AG10803 (cell line): Measurements from ENCODE around the gene EDC3.
"Not testable (repeated sequence)": the region's sequence is repeated elsewhere in the genome, so short reads cannot be mapped to it uniquely, and the experiment has no call there.

ENCODE experiments used
- DNase-seq: peaks from one replicate; pipeline ENCODE4 v3.0.0; 2010; ENCODE audit warnings: low read depth
- H3K4me3 ChIP-seq: 2 replicates; pipeline ENCODE4 v1.5.1; 2011; ENCODE audit warnings: mild to moderate bottlenecking, low read length, control low read depth
- CTCF ChIP-seq: conservative IDR thresholded peaks from 2 replicates; pipeline ENCODE4 v1.5.1; 2011; ENCODE audit warnings: mild to moderate bottlenecking, low read length, control low read depth, inconsistent platforms

The EDC3 gene

GRCh38 chr15:74599156-74599555 is 96.7 kb downstream of the EDC3 start:
- no peak for DNase-seq
- H3K4me3 ChIP-seq, result peak overlapping the region; percentile 90
- no peak for TF ChIP-seq CTCF

GRCh38 chr15:74598126-74598842 is 97.5 kb downstream of the EDC3 start:
- peak; percentile 78 for DNase-seq
- H3K4me3 ChIP-seq, result peak overlapping the region; percentile 90
- TF ChIP-seq CTCF, result no peak

- H3K4me3 ChIP-seq, result not testable (repeated sequence)
These were observed 98.6 kb downstream of the EDC3 start for GRCh38 chr15:74597146-74597705.

GRCh38 chr15:74596736-74597135 is 99.1 kb downstream of the EDC3 start:
- DNase-seq, H3K4me3 ChIP-seq: not testable (repeated sequence)

More at GRCh38 chr15:74597146-74597705, 98.6 kb downstream of the EDC3 start:
- not testable (repeated sequence) for DNase-seq

- DNase-seq, result no peak
- H3K4me3 ChIP-seq, result no peak overlapping the region
- no peak for TF ChIP-seq CTCF
These were observed 100.6 kb downstream of the EDC3 start for GRCh38 chr15:74595271-74595670.

- DNase-seq, result no peak
- H3K4me3 ChIP-seq, result no peak overlapping the region
- no peak for TF ChIP-seq CTCF
These were observed 101.4 kb downstream of the EDC3 start for GRCh38 chr15:74594455-74594854.

- H3K4me3 ChIP-seq, result no peak overlapping the region
- no peak for DNase-seq
- TF ChIP-seq CTCF, result no peak
These were observed 102.7 kb downstream of the EDC3 start for GRCh38 chr15:74593122-74593521.

- no peak for DNase-seq
- no peak overlapping the region for H3K4me3 ChIP-seq
- no peak for TF ChIP-seq CTCF
These were observed 103.6 kb downstream of the EDC3 start for GRCh38 chr15:74592222-74592621.
